Suprapubic skin (tissue), 4 donors: ENCODE measurements around the gene CYP46A1.

Experiments used
- CTCF ChIP-seq, 2 donors: fragments of 200-600 bp in 1 of 2; fragments of 450-650 bp in 1 of 2; sonication (generic) in 1 of 2; IDR thresholded peaks; one replicate each; pipeline ENCODE4 v1.5.1; 2016 to 2019; ENCODE audit warnings: antibody characterized with exemption in 2 of 2, mild to moderate bottlenecking in 1 of 2, moderate library complexity in 1 of 2
- POLR2A ChIP-seq, 2 donors: fragments of 450-650 bp; IDR thresholded peaks; one replicate each; pipeline ENCODE4 v1.6.1; 2017; ENCODE audit warnings: antibody characterized with exemption in 2 of 2, mild to moderate bottlenecking in 2 of 2, moderate library complexity in 2 of 2
- POLR2AphosphoS5 ChIP-seq, 3 donors: sonication (generic); formaldehyde crosslinking; IDR thresholded peaks; one replicate each; pipeline ENCODE4 v1.6.1; 2017; ENCODE audit warnings: antibody characterized with exemption in 3 of 3

DNA sequence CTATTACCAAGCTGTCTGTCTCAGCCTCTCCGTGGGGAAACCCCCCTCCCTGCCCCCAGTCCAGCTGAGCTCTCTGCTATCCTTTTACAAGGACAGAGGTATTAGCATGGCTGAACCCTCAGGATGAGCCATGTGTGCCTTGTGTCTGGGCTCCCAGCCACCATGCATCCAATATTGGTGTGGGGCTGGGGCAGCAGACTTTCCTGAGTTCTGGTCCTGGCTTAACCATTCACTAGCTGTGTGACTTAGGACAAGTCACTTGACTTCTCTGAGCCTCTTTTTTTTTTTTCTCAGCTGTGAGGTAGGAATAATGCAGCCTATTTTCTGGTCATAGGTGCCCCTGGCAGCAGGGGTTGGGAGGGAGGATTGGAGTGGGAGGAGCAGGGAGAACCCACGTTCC, 17.1 kb upstream of the CYP46A1 start:
- TF ChIP-seq CTCF (IDR thresholded peaks at IDR 0.05) (no peak), POLR2AphosphoS5 (IDR thresholded peaks at IDR 0.05) (no peak), POLR2A (IDR thresholded peaks at IDR 0.05) (no peak)
